SK-N-SH (cell line): ENCODE results near the gene COBLL1.

Experiments used
- CTCF ChIP-seq: fragments of 200-600 bp; sonication (generic); IDR thresholded peaks from 2 replicates; pipeline ENCODE4 v1.6.1; 2017; ENCODE audit warnings: antibody characterized with exemption, mild to moderate bottlenecking, moderate library complexity
- RFX5 ChIP-seq: IDR thresholded peaks from 2 replicates; pipeline ENCODE4 v1.6.1; 2012; ENCODE audit warnings: mild to moderate bottlenecking, improper control_type of control experiment, low read length
- ZBTB33 ChIP-seq: IDR thresholded peaks from 2 replicates; pipeline ENCODE4 v1.4.0; 2012; ENCODE audit warnings: low read depth, borderline replicate concordance

- TF ChIP-seq CTCF = no peak
- no peak for TF ChIP-seq RFX5
- no peak for TF ChIP-seq ZBTB33
Measured at GRCh38 chr2:164836907-164837306, 4.7 kb downstream of the COBLL1 start.
